ENCODE data around the gene NACC1.

GRCh38 chr19:13122980-13123957 is 5.2 kb downstream of the NACC1 start:
- TF ChIP-seq CTCF (IDR thresholded peaks at IDR 0.05): no peak
- TF ChIP-seq POLR2A (IDR thresholded peaks at IDR 0.05): no peak
- no peak for TF ChIP-seq POLR2AphosphoS5 (IDR thresholded peaks at IDR 0.05)

Data from breast epithelium (tissue), 3 donors.